Measurements from ENCODE around the gene RHOXF2.
"Not testable (repeated sequence)": the region's sequence is repeated elsewhere in the genome, so short reads cannot be mapped to it uniquely, and the experiment has no call there.

RHOXF2 gene, protein sequence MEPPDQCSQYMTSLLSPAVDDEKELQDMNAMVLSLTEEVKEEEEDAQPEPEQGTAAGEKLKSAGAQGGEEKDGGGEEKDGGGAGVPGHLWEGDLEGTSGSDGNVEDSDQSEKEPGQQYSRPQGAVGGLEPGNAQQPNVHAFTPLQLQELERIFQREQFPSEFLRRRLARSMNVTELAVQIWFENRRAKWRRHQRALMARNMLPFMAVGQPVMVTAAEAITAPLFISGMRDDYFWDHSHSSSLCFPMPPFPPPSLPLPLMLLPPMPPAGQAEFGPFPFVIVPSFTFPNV

DNA sequence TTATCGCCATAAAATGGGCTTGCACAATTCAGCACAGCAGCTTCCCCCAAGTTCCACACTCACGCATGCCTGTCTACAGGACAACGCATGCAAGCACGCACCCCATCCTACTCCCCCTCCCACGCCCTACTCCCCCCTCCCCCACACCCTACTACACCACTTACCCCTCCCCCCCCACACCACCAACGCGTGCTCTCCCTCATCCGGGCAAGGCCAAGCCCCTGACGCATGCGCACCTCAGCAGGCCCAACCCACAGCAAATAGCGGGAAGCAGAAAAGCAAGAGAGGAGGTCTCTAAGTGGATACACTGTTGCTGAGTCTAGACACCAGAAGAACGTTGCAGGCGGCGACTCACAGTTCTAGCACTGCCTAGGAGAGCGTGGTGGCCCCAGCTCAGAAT is at the start of gene RHOXF2:
Gene RHOXF2, plus strand, starts transcription at position 301 of the 400 bp plus-strand sequence. CDS start 138 bp downstream, outside the sequence.
- not testable (repeated sequence) for DNase-seq

DNA sequence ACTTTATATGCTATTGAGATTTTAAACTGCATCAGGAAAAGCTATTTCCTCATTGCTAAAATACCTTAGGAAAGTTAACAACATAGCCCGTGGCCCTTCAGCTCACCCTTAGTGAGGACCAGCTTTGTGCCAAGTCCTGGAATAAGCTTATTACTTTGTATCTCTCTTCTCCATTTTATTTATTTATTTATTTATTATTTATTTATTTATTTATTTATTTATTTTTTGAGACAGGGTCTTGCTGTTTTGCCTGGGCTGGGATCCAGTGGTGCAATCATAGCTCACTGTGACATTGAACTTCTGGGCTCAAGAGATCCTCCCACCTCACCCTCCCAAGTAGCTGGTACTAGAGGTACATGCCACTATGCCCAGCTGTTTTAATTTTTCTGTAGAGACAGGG is 49.0 kb upstream of the RHOXF2 start:
- no peak for DNase-seq

DNA sequence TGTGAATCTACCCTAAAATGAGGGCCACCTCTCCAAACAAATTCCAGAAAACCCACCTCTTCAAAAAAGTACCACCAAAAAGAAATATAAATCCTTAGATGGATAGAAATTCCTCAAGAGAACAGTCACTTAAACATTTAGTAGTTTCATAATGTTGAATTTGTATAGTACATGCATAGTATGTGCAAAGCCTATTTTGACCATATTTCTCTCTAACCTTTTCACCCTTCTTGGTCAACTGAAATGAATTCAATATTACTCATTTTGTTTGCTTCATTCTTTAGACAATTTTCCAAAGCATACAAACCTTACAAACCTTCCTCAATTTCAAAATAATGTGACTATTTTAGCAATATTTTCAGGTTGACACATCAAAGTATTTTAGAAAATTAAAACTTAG is 46.8 kb upstream of the RHOXF2 start:
- no peak for DNase-seq

DNA sequence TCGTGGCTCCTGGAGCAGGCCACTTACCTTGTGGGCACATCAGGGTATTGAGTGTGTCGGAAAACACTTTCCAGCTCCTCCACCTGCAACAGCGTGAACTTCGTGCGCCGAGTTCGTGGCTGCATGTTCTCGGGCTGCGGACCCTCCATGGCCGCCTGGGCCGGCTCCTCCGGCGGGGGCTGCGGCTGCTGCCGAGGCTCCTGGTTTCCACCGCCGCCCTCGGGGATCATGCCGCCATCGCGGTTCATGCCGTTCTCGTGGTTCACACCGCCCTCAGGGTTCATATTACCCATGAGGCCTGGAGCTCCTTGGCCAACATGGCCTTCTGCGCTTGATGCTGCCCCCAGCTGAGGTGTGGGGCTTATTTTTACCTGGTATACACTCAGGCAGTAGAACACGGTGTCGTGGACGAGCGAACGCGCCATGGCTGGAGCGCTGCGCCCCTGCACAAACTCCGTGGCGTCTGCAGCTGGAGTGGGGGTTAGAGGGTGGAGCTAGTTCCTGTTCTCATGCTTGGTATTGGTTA is 42.9 kb upstream of the RHOXF2 start, which contains the start of gene RHOXF1:
Gene RHOXF1, minus strand, starts transcription at position 476 of the 526 bp plus-strand sequence. Its CDS starts 51 bp downstream, at position 425.
- no peak for DNase-seq

DNA sequence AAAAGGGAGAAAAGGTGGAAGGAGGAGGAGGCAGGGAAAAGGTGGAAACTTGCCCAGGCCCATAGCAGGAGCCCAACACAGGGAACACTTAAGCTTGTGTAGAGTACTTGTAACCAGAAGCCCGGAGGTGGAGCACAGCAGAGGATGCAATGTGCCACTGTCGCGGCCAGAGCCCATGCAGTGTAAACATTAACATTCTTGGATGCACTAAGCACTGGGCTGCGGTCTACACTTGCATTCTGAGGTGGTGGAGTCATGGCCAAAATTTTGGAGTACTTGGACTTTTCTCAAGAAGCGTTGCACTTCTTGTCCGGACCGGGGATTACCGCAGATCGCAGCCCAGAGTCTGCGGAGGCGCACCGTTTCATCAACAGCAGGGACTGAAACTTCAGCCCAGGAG is 38.2 kb upstream of the RHOXF2 start:
- DNase-seq = no peak

DNA sequence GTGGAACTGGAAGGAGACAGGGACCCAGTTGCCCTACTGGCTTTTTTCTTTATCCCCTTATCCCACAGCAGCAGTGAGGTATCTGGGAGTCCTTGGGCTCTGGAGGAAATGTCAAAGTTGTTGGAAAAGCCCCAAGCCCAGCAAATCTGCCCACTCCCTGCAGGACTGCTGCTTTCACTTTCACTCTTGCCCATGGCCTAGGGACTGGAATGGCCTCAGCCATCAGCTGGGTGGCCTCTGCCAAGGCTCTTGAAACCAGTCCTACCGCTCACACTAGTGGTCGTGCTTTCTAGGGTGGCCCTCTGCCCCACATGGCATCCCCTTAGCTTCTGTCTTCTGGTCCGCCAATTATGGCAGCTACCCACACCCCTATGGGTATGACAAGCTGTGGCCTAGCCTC is 33.0 kb upstream of the RHOXF2 start:
- no peak for DNase-seq

DNA sequence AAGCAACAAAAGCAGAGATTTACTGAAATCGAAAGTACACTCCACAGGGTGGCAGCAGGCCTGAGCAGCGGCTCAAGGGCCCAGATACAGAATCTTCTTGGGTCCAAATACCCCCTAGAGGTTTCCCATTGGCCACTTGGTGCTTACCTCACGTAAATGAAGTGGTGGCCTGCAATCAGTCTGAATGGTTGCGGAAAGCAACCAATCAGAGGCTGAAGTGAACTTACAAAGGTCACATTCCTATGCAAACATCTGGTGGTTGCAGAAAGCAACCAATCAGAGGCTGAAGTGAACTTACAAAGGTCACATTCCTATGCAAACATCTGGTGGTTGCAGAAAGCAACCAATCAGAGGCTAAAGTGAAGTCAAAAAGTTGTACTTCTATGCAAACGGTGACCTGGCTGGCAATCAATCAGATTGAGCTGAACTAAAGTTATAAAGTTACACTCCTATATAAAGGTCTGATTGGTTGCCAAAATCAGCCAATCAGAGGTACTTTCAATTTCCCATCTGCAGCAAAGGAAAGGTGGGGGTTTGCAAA is 30.0 kb upstream of the RHOXF2 start:
- DNase-seq = not testable (repeated sequence)

DNA sequence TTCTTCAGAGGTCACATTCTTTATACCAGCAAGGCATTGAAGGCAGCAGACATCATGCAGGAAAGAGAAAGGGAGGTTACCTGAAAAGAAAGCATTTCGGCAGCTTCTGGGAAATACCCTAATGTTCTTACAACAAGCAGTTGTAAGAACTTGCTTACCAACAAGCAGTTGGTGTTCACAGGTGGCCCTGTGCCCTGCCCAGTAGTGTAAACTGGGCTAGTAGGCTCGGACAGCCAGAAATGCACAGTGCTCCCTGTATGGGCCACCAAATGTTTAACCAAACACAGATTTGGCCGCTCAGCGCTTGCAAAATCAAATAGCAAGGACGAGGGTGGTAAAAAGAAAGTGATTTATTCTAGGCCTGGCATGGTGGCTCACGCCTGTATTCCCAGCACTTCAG is 22.3 kb upstream of the RHOXF2 start:
- DNase-seq = no peak

DNA sequence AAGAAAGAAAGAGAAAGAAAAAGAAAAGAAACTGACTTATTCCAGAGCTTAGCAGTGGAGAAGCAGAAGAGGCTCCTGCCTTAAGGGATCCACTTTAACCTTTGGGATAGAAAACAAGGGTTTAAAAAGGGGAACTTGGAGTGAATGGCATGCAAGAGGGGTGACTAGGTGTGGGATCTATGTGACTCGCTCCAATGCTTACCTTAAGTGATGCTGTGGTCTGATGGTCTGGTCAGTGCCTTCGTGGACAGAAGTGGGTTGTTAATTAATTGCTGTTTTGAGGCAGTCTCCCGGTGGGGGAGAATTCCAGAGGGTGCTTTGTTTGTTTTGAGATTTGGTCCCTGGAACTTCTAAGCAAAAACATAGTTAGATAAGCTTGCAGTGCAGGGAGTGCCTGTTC is 21.6 kb upstream of the RHOXF2 start:
- DNase-seq = no peak

DNA sequence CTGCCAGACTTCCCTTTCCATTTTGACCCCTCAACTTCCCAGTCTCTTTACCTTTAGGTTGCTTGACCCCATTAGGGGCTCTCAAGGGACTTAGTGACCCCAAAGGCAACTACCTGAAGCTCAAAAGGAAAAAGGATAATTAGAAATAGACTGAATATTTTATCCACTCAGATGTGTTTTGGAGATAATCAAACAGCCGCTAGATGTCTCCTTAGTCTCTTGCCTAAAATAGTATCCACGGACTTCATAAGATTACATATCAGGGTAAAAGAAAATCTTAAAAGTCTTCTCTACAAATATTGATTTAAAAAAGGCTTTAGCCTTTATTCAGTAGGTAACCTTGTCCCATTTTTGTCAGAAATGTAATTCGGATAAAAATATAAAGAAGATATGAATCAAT is 21.0 kb upstream of the RHOXF2 start:
- no peak for DNase-seq

DNA sequence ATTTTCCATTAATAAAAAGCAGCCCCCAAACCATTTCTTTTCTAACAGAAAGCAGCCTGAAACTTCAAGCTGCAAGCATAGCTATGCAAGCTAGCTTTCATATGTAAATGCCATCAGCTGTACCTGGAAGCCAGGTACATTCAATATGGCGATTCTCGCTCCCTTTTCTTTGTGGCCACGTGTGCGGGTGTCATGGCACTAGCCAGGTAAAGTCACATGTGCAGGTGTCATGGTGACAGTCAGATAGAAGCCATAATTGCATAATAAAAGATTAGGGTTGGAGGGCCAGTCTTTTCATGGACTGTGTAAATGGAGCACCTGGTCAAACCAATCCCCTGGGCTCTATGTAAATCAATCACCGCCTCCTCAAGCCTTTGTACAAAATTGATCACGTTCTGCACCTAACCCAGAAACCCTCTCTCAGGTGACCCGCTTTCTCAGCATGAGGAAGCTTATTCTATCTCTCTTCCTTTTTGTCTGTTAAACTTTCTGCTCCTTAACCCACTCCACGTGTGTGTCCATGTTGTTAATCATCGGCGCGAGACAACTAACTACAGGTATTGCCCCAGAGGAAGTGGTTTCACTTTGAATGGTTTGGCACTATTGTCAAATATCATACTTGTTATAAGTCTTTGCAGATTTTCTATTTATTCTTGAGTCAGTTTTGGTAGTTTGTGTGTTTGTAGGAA is 18.0 kb upstream of the RHOXF2 start:
- DNase-seq = no peak

DNA sequence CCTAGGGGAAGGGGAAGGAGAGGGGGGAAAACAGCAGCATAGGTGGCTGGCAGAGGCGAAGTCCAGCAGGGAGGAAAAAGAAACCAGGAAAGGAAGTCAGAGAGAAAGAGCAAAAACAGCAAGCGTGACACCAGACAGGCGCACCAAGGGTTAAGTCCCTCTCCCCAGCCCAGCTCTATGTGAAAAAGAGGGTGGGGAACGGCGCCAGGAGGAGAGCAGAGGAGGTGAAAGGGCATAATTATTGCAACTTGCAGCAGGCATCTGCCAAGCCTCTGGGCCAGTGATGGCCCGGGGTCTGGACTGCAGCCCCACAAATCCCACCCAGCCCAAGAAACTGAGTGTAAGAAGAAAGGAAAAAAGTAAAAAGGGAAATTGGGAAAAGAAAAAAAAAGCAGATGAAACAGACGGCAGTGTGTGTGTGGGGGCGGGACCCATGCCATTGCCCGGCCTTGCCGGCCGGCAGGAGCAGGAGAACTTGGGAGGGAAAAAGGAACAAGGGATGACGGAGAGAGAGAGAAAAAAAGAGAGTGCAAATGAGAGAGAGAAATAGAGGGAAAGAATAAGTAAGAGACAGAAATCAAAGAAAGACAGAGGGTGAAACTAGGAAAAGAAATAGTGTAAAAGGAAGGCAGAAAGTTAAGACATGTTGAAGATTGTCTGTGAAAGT is 14.1 kb upstream of the RHOXF2 start:
- DNase-seq = no peak

DNA sequence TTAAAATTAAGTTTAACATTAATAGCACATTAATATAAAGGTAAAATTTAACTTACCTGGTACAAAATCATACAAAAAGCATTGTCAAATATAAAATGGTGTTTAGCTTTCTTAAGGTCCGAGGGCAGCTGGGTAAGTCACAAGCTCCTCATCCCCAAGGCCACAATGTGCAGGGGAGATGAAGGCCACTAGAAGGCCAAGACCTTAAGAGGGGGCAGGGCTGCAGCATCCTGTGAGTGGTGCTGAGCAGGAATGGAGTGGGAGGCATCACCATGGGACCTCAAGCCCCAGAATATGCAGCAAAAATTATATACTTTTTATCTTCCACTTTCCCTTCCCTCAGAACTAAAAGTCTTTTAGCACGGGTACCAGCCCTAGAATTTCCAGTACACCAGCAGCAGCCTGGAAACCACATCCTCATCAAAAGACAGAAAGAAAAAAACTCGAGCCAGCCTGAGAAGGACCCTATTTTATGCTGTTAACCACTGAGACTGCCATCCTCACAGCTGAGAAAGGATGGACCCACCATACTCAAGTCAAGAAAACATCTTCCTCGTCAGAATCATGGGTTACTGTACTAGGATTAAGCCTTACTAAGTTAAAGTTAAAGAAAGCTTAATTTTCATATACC is 13.0 kb upstream of the RHOXF2 start:
- no peak for DNase-seq

DNA sequence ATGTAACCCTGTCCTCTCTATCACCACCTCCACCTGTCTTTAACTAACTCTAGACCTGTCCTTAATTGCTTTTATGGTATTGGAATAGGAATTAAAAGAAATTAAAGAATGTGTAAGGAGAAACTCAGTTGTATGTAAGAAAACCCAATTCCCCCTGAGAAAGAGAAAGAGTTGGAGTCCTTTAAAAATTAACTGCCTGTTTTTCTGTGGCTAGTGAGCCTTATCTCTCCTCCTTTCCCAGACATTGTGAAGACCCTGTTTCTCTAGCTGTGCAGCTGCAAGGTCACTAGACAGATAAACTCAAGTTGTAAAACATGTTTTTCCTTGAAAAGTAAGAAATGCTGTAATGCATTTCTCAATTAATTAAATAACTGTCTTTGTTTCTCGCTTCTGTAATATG is 12.1 kb upstream of the RHOXF2 start:
- DNase-seq = not testable (repeated sequence)

DNA sequence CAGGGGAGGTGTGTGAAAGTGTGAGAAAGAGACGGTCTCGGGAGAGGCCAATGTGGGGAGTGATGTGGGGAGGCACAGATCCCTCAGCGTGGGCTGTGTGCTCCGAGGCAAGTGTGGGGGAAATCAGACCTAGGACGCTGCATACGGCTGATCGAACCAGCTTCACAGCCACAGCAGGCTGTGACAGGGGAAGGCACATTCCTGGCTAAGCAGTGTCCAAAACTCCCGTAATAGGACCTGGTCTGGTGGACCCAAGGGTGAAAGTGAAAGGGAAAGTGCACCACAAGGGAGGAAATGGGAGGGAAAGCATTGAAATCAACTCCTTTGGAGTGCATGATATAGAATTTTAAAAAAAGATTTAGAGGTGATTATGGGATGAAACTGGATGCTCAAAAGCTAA is 10.9 kb upstream of the RHOXF2 start:
- DNase-seq = no peak

DNA sequence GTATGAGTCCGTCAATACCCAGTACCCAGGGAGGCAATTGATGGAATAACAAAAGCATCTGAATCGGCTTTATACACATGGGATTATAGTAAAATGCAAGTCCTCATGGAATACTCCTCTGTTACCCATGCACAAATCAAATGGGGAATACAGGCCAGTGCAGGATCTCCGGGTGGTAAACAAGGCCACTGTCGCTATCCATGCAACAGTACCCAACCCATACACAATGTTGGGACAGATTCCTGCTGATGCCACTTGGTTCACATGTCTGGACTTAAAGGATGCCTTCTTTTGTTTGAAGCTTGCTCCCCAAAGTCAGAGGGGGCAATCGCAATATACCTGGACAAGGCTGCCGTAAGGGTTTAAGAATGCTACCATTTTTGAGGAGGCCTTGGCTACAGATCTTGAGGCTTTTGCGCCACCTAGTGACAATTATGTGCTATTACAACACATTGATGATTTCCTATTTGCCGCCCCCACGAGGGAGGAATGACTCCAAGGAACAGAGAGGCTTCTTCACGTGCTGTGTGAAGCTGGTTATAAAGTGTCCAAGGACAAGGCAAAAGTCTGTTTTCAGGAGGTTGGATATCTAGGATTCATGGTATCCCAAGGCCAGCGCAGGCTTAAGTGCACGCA is 8.2 kb upstream of the RHOXF2 start:
- not testable (repeated sequence) for DNase-seq

DNA sequence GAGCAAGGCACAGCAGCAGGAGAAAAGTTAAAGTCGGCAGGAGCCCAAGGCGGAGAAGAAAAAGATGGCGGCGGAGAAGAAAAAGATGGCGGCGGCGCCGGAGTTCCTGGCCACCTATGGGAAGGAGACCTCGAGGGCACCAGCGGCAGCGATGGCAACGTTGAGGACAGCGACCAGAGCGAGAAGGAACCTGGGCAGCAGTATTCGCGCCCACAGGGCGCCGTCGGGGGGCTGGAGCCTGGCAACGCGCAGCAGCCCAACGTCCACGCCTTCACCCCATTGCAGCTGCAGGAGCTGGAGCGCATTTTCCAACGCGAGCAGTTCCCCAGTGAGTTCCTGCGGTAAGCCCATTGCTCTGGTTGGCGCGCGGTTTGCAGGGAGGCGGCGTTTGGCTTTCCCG is 673 bp downstream of the RHOXF2 start:
- not testable (repeated sequence) for DNase-seq

DNA sequence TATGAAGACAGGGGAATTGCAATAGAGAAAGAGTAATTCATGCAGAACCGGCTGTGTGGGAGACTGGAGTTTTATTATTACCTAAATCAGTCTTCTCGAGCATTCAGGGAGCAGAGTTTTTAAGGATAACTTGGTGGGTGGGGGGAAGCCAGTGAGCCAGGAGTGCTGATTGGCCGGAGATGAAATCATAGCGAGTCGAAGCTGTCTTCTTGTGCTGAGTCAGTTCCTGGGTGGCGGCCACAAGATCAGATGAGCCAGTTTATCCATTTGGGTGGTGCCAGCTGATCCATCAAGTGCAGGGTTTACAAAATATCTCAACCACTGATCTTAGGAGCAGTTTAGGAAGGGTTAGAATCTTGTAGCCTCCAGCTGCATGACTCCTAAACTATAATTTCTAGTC is 34.8 kb downstream of the RHOXF2 start:
- not testable (repeated sequence) for DNase-seq

DNA sequence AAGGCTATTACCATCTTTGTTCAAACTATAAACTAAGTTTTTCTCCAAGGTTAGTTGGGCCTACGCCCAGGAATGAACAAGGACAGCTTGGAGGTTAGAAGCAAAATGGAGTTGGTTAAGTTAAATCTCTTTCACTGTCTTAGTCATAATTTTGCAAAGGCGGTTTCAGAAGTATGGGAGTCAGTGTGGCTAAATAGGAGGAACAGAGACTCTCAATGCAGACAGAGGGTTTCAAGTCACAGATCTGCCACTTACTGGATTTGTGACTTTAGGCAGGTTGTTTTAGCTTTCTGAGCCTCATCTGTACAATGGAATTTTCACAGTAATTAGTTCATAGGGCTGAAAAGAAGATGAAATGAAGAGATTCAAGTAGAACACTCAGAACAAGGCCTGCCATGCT is 35.3 kb downstream of the RHOXF2 start:
- DNase-seq = not testable (repeated sequence)

DNA sequence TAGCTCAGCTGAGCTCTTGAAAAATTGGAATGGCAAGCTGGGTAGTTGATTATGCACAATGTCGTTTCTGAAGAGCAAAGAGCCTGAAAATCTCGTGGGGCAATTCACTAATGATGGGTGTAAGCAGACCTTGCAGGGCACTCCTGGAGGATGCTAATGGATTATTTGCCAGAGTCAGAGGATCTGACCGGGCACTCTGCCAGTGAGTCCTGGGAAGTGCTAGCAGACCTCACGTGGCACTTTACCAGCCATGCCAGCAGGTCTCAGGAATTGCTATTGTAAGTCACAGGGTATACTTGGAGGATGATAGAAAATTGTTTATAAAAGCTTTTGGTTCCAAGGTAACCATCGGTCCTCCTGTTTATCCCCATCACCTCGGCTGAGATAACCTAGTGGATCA is 37.4 kb downstream of the RHOXF2 start:
- DNase-seq = not testable (repeated sequence)

DNA sequence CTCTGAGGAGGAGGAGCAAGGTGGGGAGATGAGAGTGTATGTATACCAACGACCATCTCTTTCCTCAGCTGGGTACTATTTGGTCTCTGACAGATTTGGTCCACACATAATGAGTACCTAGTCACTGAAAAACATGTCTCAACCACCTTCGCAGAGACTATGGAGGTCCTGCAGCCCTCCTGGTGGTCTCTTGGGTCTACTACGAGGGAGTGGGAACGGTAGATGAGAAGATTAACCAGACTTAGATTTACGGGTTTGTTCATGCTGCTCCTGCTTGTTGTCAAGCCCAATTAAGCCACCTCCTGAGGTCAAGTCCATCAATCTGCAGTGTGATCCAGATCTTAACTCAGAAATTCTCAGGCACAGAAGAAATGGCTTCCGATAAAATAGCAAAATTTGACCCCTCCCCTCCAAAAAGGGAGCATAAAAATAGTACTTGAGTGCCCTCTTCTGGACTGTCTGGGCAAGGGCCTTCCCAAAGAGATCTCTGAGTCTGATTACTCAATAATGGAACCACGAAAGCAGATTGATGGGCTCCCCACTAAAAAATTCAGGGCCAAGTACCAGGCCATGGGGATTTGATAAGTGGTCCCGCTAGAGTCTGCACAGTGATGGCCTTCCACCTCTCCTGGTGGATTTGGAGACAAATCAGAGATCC is 38.3 kb downstream of the RHOXF2 start:
- not testable (repeated sequence) for DNase-seq

DNA sequence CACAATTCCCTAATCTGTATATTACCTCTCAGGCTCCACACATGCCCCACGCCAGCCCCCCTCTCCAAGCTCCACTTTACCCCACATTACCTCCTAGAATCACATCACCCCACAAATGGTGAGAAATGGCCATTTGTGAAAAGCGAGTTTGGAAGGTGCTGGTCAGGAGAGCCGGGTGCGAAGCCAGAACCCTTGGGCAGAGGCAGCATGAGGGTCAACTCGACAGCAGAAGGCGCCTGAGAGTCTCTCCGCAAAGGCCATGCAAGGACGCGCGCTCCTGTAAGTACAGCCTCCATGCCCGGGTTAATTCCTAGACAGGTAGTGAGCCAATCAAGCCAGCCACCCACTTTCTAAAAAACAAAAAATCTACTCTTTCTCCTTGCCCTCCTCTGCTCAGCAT is 42.4 kb downstream of the RHOXF2 start:
- no peak for DNase-seq
